Islet of Langerhans (tissue), 1 donor: ENCODE data around the gene FN1.

Source experiments
- FAIRE-seq: peaks from one replicate; lab custom pipeline; 2011; peaks lifted over from hg19 to GRCh38; lab: Jason Lieb, UNC

Gene FN1

GRCh38 chr2:215407061-215407460, 28.8 kb downstream of the FN1 start:
- FAIRE-seq, result no peak

- FAIRE-seq, result no peak
These were observed 29.9 kb downstream of the FN1 start for GRCh38 chr2:215405722-215406581.

DNA sequence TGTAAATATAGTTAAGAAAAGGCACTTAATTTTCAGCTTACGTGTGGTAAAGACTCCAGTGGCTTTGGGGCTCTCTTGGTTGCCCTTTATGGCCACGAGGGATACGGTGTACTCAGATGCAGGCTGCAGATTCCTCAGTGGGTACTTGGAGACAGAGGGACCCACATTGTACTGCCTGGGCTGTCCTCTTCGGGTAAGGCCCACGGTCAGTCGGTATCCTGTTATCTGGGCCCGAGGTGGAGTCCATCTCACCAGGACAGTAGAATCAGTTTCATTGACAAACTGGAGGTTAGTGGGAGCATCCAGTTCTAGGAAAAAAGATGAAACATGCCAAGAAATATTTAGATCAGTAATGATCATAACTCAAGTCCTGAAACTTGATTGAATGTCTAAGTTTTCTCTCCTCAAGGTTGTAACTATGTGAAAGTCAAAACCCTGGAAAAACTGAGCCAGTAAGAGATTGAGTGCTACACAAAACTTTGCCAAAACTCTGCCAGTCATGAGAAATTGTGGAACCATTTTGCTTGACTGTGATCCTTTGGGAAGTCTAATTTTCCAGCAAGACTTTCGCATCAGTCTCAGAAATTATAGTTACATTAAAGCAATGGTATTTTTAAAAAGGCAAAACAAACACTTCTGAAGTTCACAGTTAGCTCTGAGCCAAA, 31.4 kb downstream of the FN1 start:
- FAIRE-seq, result no peak

DNA sequence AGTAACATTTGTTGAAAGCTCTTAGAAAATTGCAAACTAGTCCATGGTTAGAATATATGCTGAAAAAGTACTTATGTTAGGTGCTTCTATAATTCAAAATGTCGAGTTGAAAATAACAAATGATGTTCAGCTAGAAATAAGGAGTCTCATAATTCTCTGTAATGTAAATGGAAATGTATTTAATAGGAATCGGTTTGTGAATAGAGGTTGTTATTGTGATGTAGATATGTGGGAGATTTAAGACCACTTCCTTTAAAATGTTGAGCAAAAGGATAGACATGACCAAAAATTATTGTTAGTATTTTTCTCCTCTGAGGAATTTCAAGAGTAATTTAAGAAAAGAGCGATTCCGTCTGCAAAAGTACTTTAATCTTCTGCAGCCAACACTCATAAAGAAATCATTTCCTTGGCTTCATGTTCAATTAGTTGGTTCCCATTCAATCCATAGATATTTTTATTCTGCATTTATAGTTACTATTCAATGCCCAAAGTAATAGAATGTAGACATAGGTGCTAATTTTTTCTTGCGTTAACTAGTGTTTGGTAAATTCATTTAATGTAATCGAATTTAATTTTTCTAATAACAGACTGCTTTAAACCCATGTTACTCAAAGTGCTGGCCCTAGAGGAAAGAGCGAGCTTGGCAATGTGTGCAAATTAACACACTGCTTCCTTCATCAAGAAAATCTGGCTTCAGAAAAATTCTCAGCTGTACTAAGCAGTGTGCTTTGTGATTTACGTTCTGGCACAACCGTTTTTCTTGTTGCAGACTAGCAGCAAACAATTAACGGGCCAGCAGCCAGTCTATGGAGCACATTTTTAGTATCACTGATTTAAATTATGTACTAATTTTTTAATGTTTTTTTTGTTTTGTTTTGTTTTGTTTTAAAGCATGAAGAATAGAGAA, 32.2 kb downstream of the FN1 start:
- no peak for FAIRE-seq

- no peak for FAIRE-seq
These were observed 33.9 kb downstream of the FN1 start for GRCh38 chr2:215401896-215402379.

- no peak for FAIRE-seq
These were observed 36.7 kb downstream of the FN1 start for GRCh38 chr2:215399067-215399716.

- FAIRE-seq, result no peak
These were observed 38.1 kb downstream of the FN1 start for GRCh38 chr2:215397632-215398341.

DNA sequence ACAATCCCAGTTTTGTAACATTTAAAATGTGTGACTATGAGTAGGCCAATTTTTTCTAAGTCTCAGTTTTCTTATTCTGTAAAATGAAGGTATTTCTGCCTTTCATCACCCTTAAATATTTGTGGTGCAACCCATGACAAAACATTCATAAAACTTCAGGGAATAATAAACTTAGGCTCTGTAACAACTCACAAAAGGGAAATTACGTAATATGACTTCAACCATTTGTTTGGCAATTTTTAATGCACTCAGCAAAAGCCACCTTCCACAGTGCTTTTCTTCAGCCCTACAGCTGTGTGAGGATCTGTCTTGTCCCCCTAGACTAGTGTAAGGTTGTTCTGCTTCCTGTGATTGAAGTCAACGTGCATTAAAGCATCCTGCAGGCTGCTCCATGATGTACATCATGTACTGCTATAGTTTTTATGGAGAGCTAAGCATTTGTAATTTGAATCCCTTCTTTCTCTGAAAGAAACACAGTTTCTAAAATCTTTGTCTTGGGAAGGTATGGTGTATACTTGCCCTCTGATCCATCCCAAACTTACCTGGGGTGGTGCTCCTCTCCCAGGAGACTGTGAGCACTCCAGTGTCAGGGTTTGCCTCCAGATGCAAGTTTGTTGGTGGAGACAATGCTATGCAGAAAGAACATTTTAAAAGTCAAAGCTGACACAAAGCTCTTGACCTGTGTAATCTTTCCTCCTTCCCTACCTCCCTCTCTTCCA, 39.1 kb downstream of the FN1 start:
- FAIRE-seq, result no peak

- FAIRE-seq, result no peak
These were observed 40.0 kb downstream of the FN1 start for GRCh38 chr2:215395687-215396460.

DNA sequence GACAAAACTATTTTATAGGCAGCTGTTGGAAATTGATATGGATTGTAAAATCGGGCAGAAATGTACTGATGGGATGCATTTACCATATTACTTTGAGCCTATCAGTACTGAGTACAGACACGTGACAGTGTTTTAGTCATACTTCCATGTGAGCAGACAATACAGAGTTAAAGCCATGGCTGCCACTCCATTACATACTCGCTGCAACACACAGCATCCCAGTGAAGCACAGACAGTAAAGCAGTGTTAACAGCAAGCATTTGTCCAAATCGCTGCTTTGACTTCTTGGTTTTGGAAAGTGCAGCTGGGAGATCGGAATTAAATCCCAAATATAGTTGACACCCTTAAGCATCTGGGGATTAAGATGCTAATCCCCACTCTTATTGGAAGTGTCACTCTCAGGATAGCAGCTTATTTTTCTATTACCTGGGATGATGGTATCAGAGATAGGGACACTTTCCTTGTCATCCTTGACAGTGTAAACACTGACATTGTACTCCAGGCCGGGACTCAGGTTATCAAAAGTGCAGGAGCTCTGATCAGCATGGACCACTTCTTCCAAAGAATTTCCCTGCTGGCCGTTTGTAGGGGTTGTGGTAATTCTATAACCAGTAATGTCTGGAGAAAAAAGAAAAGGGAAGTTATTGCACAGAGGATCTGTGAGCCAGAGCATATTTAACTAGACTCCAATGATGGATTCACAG, 41.6 kb downstream of the FN1 start:
- no peak for FAIRE-seq

DNA sequence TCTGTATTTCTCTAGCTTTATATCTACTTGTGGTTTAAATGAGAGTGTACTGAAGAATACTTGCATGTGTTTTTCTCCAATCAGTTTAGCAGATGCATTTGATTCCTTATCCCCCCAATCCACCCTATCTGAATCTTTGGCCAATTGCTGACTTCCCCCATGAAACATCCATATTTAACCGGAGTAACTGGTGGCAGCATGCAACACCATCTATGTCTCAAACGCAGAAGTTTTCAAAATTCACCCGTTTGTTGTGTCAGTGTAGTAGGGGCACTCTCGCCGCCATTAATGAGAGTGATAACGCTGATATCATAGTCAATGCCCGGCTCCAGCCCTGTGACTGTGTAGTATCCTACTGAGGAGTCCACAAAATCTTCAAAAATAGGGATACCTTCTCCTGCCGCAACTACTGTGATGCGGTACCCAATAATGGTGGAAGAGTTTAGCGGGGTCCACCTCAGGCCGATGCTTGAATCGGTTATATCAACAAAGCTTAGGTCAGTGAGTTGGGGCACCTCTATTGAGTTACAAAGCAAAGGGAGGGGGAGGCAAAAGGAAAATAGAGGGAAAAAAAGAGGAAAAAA, 43.1 kb downstream of the FN1 start:
- FAIRE-seq, result no peak

DNA sequence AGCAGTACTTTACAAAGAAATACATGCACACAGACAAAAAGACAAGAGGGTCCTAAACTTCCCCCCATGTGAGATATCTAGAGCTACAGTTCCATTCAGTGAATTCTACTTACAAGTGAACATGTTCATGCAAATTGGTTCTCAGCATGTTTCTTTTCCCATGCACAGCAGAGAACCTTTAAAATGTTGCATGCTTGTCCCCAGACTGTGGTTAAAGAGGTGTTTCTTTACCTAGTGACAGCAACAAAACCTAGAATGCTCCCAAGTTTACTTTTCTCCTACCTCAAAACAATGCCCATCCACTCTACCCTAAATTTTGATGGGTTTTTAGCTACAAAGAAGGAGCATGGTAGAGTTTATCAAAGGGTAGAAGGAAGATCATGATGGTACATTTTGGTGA, 43.7 kb downstream of the FN1 start:
- FAIRE-seq, result no peak

- FAIRE-seq, result no peak
These were observed 44.3 kb downstream of the FN1 start for GRCh38 chr2:215391531-215391930.

GRCh38 chr2:215390550-215390913, 45.3 kb downstream of the FN1 start:
- no peak for FAIRE-seq

- no peak for FAIRE-seq
These were observed 47.7 kb downstream of the FN1 start for GRCh38 chr2:215388002-215388728.

DNA sequence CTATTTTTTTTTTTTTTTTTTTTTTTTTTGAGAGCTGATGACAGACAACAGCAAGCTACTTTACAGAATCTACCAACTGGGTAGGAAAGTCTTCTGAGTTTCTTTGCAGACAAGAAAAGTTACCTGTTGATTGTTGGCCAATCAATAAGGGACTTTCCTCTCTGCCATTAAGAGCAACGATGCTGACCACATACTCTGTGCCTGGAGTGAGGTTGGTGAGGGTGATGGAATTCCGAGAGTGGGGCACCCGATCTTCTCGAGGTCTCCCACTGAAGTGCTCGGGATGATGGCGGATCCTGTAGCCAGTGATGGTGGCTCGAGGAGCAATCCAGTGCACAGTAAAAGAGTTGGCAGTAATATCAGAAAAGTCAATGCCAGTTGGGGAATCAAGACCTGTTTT, 49.3 kb downstream of the FN1 start:
- FAIRE-seq, result no peak

- FAIRE-seq, result no peak
These were observed 51.2 kb downstream of the FN1 start for GRCh38 chr2:215384710-215385109.

GRCh38 chr2:215383652-215384279, 52.1 kb downstream of the FN1 start:
- no peak for FAIRE-seq
